PC-3 (cell line): ENCODE results near the gene JAZF1.

ENCODE experiments used
- EZH2 ChIP-seq: fragments of 300-600 bp; sonication (generic); IDR thresholded peaks from one replicate; pipeline ENCODE4 v1.6.1; 2017; ENCODE audit warnings: antibody characterized with exemption, mild to moderate bottlenecking, low read length; ENCODE audit not compliant: unreplicated experiment
- TF ChIP-seq, protein P1 (sequence below): fragments of 300-600 bp; sonication (generic); conservative IDR thresholded peaks from 2 replicates; pipeline ENCODE4 v1.5.1; 2017; ENCODE audit warnings: antibody characterized with exemption, low read depth, mild to moderate bottlenecking, low read length

DNA sequence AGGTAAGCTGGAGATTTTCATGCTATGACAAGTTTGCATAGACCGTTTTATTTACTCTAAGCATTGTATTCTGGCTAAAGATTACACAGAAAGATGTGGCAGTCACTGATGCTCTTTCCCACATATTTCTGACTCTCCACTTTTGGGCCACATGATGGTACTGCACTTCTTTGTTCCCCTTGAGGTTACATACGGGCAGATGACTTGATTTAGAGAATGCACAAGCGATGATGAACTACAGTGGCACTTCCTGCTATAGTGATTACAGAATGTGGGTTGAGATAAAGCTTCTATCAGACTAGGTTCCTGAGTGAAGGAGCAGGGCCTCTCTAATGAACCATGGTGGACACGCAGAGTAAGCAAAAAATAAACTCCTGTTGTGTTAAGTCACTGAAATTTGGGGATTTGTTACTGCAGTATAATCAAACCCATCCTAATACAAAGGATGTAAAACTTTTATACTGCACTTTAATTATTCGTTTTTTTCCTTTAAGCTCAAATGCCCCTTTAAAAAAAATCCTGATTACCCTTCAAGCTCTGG lies 262.8 kb downstream of the JAZF1 start:
- TF ChIP-seq, protein P1, sequence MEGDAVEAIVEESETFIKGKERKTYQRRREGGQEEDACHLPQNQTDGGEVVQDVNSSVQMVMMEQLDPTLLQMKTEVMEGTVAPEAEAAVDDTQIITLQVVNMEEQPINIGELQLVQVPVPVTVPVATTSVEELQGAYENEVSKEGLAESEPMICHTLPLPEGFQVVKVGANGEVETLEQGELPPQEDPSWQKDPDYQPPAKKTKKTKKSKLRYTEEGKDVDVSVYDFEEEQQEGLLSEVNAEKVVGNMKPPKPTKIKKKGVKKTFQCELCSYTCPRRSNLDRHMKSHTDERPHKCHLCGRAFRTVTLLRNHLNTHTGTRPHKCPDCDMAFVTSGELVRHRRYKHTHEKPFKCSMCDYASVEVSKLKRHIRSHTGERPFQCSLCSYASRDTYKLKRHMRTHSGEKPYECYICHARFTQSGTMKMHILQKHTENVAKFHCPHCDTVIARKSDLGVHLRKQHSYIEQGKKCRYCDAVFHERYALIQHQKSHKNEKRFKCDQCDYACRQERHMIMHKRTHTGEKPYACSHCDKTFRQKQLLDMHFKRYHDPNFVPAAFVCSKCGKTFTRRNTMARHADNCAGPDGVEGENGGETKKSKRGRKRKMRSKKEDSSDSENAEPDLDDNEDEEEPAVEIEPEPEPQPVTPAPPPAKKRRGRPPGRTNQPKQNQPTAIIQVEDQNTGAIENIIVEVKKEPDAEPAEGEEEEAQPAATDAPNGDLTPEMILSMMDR = no peak
- no peak for TF ChIP-seq EZH2
